Measurements from ENCODE around the gene PMEPA1. TPM values are rescaled to one million over a fixed set of nuclear protein-coding genes. Genes with fewer than 3 reads are reported as not detected.
A peak's percentile ranks its signal among the peaks of the same experiment; 100 is the strongest.

Gene PMEPA1
- total RNA-seq, 1 experiment from 2014 or later = 89.8 TPM

- Histone ChIP-seq H3K36me3 (ENCODE audit: control insufficient read depth, insufficient read depth, low read length) (no peaks in the 10 kb centered on the region), H3K4me1 (ENCODE audit: control insufficient read depth, insufficient read depth, low read length) (peaks cover 92% of the 10 kb centered on the region), H3K27me3 (ENCODE audit: control insufficient read depth, insufficient read depth, low read length) (no peaks in the 10 kb centered on the region), H3K4me3 (ENCODE audit: low read depth in 2 of 2, low read length in 2 of 2) (no peak overlapping the region), H3K27ac (ENCODE audit: low read length) (peak overlapping the region; percentile 96), H3K9me3 (ENCODE audit: control insufficient read depth, insufficient read depth, low read depth, low read length) (no peaks in the 10 kb centered on the region)
- no peak for TF ChIP-seq SIN3A (IDR thresholded peaks at IDR 0.05; ENCODE audit: borderline replicate concordance, insufficient read depth, low read depth, low read length)
- no peak for TF ChIP-seq REST (IDR thresholded peaks at IDR 0.05; ENCODE audit: insufficient read depth in 1 of 2, low read depth in 2 of 2, low read length in 1 of 2)
- no peak for TF ChIP-seq POLR2AphosphoS5 (IDR thresholded peaks at IDR 0.05; ENCODE audit: low read depth, low read length)
- no peak for TF ChIP-seq TCF7L2 (IDR thresholded peaks at IDR 0.05; ENCODE audit: low read depth, low read length)
- TF ChIP-seq, protein P1, sequence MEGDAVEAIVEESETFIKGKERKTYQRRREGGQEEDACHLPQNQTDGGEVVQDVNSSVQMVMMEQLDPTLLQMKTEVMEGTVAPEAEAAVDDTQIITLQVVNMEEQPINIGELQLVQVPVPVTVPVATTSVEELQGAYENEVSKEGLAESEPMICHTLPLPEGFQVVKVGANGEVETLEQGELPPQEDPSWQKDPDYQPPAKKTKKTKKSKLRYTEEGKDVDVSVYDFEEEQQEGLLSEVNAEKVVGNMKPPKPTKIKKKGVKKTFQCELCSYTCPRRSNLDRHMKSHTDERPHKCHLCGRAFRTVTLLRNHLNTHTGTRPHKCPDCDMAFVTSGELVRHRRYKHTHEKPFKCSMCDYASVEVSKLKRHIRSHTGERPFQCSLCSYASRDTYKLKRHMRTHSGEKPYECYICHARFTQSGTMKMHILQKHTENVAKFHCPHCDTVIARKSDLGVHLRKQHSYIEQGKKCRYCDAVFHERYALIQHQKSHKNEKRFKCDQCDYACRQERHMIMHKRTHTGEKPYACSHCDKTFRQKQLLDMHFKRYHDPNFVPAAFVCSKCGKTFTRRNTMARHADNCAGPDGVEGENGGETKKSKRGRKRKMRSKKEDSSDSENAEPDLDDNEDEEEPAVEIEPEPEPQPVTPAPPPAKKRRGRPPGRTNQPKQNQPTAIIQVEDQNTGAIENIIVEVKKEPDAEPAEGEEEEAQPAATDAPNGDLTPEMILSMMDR (IDR thresholded peaks at IDR 0.05) = no peak
- in situ Hi-C loops (cut with HindIII; ENCODE audit: low pct_unique_long_range_greater_than_20kb, low sequenced_read_pairs) (no loop called here), intact Hi-C loops (cut with micrococcal nuclease; ENCODE audit: unreplicated experiment) (no loop called here)
- no peak for ATAC-seq
- no peak for DNase-seq (ENCODE audit: low read depth, low spot score)
- no TSS peak for BruUV-seq (replicated peaks)
- POLR2A ChIA-PET = interaction anchor here (0.6 kb wide), 1 partner anchor 944 kb away, joined by 4 read pairs; no protein-coding TSS in a partner anchor
- CTCF ChIA-PET = no interaction called here
Measured at GRCh38 chr20:57702091-57702490, 7.7 kb downstream of the PMEPA1 start.

DNA sequence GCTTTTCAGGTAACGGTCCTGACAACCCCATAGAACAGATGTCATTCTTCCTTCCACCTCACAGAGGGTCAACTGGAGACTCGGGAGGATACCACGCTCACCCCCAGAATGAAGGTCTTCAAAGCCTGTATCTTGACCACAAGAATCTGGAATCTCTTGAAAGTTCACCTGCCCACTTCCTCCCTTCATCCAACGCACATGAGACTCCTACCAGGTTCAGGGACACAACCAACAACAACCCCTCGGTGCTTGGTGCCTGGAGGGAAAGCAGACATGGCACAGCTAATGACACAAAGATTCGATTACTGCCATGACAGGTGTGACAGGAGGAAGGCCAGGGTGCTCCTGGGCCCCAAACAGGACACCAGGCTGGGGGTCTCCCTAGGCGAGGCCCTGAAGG lies 8.2 kb downstream of the PMEPA1 start:
- Histone ChIP-seq H3K27ac (ENCODE audit: low read length) (peak overlapping the region; percentile 96), H3K27me3 (ENCODE audit: control insufficient read depth, insufficient read depth, low read length) (no peaks in the 10 kb centered on the region), H3K4me1 (ENCODE audit: control insufficient read depth, insufficient read depth, low read length) (peaks cover 92% of the 10 kb centered on the region), H3K4me3 (ENCODE audit: low read depth in 2 of 2, low read length in 2 of 2) (no peak overlapping the region), H3K36me3 (ENCODE audit: control insufficient read depth, insufficient read depth, low read length) (no peaks in the 10 kb centered on the region), H3K9me3 (ENCODE audit: control insufficient read depth, insufficient read depth, low read depth, low read length) (no peaks in the 10 kb centered on the region)
- no TSS peak for BruUV-seq (replicated peaks)
- ChIA-PET CTCF (no interaction called here), POLR2A (interaction anchor here (0.5 kb wide), 1 partner anchor 18 kb away, joined by 4 read pairs; no protein-coding TSS in a partner anchor)
- in situ Hi-C loops (cut with HindIII; ENCODE audit: low pct_unique_long_range_greater_than_20kb, low sequenced_read_pairs) (no loop called here), intact Hi-C loops (cut with micrococcal nuclease; ENCODE audit: unreplicated experiment) (no loop called here)
- no peak for DNase-seq (ENCODE audit: low read depth, low spot score)
- ATAC-seq = no peak
- TF ChIP-seq SIN3A (IDR thresholded peaks at IDR 0.05; ENCODE audit: borderline replicate concordance, insufficient read depth, low read depth, low read length) (no peak), TCF7L2 (IDR thresholded peaks at IDR 0.05; ENCODE audit: low read depth, low read length) (no peak), POLR2AphosphoS5 (IDR thresholded peaks at IDR 0.05; ENCODE audit: low read depth, low read length) (no peak), REST (IDR thresholded peaks at IDR 0.05; ENCODE audit: insufficient read depth in 1 of 2, low read depth in 2 of 2, low read length in 1 of 2) (no peak)
- TF ChIP-seq, protein P1 (IDR thresholded peaks at IDR 0.05) = no peak
